ENCODE results near the gene TAOK3.
"Not testable (repeated sequence)": the region's sequence is repeated elsewhere in the genome, so short reads cannot be mapped to it uniquely, and the experiment has no call there.

TAOK3 gene

DNA sequence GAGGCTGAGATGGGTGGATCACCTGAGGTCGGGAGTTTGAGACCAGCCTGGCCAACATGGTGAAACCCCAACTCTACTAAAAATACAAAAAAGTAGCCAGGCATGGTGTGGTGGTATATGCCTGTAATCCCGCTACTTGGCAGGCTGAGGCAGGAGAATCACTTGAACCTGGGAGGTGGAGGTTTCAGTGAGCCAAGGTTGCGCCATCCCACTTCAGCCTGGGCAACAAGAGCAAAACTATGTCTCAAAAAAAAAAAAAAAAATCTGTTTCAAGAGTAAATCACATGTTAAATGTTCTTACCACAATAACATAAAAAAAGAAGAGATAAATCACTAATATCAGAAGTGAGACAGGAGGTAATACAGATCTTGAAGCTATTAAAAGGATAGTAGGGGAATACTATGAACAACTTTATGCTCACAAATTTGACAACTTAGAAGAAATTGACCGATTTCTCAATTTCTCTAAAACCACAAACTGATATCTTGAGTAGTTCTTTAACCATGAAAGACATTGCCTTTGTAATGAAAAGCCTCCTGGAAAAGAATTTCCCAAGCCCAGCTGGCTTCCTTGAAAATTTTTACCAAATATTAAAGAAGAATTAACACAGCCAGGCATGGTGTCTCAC, 37.7 kb downstream of the TAOK3 start:
- no peak for DNase-seq

DNA sequence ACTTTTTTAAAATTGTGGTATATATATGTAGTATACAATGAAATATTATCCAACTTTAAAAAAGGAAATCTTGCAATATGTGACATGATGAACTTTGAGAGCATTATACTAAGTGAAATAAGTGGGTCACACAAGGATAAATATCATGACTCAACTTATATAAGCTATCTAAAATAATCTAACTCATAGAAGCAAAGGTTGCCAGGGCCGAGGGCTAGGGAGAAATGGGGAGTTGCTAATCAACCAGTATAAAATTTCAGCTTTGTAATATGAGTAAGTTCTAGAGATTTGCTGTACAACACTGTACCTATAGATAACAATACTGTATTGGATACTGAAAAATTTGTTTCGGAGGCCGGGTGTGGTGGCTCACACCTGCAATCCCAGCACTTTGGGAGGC, 38.5 kb downstream of the TAOK3 start:
- DNase-seq: no peak

DNA sequence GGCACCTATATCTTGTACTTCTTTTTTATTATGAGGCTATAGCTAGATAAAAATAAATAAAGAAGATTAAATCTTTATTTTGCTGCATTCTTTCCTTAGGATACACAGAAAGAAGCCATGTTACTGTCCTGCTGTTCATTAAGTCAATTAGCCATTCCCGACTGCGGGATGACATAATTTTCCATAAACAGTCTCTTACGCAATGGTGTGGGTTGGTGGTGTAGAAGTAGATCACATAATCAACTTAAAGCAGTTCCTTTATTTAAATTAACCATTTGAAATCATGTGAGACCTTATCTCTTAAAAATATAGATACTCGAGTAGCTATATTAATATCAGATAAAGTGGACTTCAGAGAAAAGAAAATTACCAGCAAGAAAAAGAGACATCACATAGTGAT, 40.2 kb downstream of the TAOK3 start:
- no peak for DNase-seq

DNA sequence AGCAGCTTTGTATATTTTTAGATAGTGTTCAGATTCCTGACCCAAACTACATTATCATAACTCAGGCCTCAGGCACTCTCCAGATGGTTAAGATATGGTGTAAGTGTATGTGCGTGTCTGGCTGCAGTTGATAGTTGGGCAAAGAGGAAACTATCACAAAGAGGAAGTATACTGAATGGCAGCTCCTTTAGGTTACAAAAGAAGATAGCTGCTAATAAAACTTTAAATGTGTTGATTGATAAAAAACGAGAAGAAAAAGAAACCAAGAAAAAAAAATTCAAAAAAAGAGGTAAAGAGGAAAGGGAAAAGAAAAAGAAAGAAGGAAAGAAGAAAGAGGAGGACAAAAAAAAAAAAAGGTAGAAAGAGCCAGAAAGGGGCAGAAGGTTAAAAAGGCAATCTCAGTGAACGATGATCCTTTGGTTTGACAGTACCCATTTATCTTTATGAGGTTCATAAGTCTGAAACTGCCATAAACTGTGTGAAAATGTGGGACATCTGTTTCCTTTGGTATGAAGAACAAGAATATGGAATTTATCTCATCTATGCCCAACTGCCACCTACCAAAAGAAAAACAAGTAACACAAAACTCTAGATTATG, 42.2 kb downstream of the TAOK3 start:
- no peak for DNase-seq

DNA sequence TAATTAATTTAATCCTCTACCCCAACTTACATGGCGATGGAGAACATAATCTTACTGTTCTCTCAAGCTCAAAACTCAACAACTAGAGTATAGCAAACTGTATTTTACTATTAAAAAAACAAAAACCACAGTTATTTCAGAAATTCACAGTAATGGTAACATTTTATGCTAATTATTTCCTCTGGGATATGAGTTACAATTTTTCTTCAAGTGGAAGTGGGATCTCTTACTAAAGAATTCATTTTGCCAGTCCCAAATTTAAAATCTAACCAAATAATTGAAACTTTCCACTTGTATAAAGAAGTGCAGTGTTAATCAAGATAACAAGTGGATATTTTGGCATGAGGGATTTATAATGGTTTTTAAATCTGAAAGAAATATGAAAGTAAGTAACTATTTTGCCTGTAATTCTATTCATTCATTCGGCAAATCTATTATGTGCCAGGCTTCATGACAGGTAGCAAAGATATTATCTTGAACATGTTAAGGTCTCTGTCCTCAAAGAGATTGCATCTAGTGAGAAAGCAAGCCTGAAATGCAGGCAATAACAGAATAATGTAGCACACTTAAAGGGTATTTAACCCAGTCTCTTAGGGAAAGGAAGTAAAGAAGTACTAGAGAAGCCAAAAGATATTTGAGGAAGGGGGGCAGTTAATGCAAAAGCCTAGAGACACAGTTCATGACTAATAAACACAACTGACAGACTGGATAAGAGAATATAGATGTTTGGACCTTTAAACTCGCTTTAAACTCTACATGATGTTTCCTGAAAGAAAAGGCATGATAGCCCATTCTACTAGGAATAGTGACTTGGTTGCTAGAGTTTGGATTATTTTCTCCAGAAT, 44.0 kb downstream of the TAOK3 start:
- DNase-seq: no peak

DNA sequence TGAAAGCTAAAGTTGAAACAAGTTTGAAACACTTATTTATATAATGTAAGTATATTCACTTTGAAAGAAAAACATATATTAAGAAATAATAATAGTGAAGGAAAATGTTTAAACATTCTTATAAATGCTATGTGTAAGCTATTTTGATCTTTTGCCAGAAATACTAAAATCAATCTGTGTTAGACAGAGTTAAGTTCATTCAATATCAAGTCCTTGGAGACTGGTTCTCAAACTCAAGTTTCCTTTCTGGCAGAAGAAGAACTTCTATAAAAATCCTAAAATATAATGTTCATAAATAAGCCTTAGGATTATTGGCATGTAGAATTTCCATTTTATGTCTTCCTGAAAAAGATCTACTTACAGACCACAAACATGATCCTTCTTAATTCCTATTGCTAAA, 45.3 kb downstream of the TAOK3 start:
- no peak for DNase-seq

DNA sequence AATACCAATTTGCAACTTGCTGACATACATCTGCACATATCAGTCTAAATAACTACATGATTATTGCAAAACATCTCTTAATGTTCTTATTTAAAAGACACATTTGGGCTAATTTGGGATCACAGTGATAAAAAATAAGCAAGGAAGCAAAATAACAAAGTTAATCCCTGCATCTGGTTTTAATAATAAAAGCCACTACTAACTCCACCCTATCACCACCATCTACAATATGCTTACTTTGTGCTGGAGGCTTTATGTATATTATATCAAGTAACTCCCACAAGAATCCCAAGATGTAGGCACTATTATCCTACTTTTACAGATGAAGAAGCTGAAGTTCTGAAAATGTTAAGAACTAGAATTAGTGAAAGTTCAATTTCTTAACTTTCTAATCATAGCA, 45.7 kb downstream of the TAOK3 start:
- no peak for DNase-seq

DNA sequence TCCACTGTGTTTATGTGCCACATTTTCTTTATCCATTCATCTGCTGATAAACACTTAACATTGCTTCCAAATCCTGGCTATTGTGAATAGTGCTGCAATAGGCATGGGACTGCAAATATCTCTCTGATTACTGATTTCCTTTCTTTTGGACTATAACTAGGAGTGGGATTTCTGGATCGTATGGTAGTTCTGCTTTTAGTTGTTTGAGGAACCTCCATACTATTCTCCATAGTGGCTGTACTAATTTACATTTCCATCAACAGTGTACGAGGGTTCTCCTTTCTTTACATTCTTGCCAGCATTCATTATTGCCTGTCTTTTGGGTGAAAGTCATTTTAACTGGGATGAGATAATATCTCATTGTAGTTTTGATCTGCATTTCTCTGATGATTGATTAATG, 47.6 kb downstream of the TAOK3 start:
- no peak for DNase-seq

DNA sequence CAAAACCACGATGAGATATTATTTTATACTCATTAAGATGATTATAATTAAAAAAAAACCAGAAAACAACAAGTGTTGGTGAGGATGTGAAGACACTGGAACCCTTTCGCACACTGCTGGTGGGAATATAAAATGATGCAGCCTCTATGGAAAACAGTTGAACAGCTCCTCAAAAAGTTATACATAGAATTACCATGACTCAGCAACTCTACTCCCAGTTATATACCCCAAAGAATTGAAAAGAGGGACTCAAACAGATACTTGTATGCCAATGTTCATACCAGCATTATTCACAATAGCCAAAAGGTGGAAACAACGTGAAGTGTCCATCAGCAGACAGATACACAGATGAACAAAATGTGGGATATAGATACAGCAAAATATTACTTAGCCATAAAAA, 53.1 kb downstream of the TAOK3 start:
- DNase-seq: no peak

DNA sequence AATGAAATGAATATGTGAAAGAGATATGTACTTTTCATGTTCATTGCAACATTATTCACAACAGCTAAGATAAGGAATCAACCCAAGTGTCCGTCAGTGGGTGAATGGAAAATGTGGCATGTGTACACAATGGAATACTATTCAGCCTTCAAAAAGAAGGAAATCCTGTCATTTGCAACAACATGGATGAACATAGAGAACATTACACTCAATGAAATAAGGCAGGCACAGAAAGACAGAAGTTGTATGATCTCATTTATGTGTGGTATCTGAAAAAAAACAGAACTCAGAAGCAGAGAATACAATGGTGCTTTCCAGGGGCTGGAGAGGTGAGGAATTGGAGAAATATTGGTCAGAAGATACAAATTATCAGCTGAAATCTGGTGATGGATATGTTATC, 54.0 kb downstream of the TAOK3 start:
- DNase-seq: no peak

DNA sequence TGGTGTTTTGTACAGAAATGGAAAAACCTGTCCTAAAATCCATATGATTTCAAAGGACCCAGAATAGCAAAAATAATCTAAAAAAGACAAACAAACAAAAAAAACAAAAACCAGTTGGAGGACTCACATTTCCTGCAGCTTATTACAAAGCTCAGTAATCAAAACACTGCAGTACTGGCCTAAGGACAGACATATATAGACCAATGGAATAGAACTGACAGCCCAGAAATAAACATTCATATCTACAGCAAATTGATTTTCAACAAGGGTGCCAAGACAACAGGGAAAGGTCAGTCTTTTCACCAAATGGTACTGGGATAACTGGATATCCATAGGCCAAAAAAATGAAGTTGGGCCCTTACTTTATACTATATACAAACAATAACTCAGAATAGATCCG, 55.0 kb downstream of the TAOK3 start:
- DNase-seq: no peak

DNA sequence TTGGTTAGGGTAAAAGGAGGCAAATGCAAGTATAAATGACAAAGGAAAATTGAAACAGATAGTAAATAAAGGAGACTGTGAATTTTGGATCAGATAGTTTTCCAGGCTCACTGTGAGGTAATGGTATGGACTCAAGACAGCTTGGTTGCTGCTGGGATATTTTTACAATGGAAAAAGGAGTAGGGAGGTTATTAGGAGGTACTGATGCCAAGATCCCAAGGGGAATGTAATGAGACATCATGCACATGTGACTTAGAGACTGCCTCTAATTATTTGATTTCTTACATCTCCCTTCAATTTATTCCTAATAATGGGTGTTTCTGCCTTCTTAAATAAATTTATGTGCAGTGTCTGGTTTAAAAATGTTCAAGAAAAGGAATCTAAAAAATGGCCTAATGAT, 56.9 kb downstream of the TAOK3 start:
- DNase-seq: no peak

DNA sequence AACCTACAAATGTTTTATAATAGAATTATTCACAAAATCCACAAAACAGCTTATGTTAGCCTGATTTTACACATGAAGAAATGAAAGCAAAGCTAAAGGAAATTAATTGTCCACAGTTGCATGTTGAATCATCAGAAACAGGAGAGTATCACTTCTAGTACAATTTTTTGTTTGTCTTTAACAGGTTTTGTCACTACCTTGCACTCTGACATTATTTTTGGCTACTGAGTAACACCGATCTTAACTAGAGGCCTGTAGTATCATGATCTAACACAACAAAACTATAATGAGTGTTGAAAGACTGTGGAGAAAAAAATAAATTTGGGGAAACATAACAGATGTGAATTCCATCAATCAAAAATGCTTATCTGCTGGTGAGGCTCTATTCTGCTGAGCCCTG, 60.1 kb downstream of the TAOK3 start:
- no peak for DNase-seq

DNA sequence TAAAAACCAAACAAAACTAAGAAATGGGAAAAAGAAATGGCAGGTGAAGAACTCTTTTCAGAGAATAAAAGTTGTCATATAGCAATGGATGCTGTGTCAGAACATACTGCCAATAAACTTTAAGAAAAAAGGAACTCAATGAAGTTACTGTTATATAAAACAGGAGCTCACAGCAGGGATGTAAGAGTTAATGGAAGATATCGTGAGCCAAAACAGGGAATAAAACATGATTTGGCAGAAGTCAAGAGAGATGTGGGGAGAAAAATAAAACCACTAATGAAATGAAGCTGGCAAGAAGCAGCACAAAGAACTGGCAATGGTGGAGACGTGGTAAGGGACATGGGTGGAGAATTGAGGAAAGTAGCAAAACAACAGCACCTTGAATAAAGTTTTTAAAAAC, 61.0 kb downstream of the TAOK3 start:
- DNase-seq: no peak

DNA sequence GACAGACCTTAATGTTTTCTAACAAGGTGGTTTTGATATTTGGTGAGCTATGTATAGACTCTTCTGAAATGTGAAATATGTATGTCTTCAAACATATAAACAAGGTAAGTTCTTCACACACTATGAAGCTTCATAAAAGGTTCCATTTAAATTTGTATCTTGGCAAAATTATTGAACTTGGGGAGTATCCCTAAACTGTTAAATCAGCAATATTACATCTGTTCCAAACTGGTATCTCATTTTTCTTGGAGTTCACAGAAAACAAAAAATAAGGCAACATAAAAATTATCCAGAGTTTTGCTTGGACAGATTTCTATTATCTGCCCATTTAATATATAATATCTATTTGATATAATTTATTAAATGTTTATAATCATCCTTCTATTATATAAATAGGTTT, 62.4 kb downstream of the TAOK3 start:
- DNase-seq: no peak

DNA sequence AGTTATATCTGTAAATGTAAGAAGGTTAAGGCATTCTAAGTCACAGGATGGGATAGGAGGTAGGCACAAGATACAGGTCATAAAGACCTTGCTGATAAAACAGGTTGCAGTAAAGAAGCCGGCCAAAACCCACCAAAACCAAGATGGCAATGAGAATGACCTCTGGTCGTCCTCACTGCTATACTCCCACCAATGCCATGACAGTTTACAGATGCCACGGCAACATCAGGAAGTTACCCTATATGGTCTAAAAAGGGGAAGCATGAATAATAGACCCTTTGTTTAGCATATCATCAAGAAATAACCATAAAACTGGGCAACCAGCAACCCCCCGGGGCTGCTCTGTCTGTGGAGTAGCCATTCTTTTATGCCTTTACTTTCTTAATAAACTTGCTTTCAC, 64.7 kb downstream of the TAOK3 start:
- DNase-seq: not testable (repeated sequence)

DNA sequence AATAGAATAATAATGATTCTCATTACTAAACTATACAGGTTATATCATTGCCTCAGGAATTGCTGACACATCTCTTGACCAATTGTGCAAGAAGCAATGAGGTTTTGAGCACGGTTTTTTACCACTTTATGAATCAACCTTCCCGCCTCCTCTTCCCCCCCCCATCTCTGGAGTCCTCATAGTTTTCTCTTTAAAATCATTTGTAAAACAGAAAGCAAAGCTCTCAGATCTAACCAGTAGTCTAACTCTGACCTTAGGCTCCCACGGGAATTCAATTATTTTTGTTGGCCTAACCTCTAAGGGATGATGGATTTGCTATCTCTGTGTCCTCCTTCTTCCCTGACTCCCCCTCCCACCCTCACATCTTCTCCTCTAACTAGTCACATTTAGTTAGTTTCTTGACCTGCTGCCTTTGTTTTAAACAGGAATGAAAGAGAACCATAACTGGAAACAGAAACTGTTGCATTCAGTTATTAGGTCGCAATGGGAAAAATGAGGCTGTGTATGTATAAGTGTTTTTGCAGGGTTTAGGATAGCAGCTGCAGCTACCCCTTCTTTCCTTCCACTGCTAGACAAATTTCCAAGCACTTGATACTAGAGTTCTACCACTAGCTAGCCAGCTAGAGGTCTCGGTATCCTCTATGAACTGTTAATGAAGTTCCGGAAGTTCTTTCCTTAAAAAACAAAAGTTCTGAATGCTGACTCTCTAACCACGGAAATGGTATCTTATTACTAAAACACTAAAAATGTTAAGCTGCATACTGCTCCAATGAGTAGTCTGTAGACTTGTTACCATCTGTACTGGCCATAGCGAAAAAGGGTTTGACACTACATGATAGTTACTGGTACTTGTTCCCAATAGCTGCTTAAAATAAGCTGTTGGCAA, 65.4 kb downstream of the TAOK3 start:
- DNase-seq: peak; percentile 49

DNA sequence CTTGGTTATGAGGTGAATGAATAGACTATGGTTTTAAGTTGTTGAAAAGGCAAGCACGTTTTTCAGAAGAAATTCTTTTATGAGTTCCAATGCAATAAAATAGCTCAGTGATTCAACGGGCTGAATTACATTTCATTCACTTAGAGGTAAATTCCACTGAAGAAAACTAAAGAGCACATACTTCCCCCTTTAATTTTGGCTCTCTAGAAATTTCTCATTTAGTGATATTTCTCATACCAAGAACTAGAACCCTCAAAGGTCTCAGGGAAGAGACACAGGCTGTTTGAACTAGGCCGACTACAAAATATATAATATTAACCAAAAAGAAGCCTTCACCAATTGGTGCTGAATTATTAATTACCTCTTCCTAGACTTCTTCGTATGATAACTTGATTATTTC, 68.6 kb downstream of the TAOK3 start:
- DNase-seq: no peak

DNA sequence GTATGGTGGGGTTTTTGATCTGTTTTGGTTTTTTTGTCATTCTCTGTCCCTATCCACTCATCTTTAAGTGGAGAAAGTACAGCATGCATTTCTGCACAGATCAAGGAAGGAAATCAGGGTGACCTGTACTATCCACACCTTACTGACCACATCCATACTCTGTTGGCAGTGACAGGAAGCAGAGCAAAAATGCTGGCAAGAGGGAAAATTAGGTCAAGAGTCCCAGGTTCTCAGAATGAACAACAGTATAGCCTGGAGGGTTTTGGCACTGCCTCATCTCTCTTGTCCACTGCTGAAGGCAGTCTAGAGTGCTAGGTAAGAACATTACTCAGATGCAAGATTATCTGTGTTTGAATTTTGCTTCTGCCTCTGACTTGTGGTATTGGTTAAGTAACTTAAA, 70.7 kb downstream of the TAOK3 start:
- no peak for DNase-seq

DNA sequence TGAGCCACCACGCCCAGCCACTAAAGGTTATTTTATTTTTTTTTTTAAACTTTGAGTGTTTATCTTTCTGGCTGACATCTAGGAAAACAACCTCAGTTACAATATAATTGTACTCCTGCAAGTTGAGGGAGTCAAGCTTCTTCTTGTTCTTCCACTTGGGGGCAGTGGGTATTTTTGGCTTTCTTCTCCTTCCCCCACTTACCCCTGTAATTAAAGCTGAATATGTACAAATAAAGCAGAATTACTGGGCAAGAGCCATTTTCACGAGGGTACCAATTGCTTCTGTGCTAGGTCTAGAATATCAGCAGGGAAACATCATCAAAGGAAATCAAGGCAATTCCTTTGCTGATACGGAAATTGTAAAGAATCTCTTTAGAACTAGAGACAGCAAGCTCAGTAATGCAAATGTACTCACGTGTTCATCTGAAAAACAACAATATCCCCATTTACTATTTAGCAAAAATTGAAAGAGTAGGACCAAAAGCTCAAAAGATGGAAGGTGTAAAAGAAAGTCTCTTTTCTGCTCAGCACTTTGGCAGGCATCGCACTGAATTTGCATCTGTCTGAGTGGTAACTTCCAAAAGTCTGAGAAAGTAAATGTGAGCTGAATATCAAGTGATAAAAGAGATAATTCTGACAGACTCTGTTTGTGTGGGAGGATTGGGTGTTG, 72.8 kb downstream of the TAOK3 start:
- no peak for DNase-seq

DNA sequence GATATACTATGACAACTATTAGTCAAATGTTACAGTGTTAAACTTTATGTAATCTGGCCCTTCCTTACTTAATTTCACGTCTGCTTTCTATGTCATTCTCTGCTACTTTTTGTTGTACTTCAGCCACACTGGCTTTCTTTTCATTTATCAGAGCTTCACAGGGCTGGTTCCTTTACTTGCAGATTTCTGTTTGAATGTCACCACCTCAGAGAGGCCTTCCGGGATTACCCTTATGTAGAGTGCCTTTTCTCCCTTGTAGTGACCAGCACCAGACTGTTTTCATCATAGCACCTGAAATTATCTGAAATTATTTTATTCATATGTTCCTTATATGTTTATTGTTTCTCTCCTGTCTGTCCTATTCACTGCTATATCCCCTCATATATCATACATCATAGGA, 75.4 kb downstream of the TAOK3 start:
- no peak for DNase-seq

DNA sequence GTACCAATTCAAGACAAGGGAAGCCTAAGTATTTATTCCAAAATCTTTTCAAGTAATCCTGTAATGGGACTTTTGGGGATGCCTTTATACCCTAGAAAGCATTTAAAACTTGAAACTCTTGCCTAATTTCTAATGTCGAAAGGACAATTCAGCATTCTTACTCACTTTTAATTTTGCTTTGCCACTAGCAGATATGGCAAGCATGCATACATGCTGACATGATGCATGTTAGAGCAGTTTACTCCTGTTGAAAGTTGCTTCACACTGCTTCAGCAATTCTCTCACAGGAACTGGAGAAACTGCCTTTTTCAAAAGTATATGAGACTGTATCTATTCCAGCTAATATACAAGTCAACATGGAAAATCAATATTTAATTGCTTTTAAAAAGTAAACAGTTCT, 79.9 kb downstream of the TAOK3 start:
- DNase-seq: no peak

DNA sequence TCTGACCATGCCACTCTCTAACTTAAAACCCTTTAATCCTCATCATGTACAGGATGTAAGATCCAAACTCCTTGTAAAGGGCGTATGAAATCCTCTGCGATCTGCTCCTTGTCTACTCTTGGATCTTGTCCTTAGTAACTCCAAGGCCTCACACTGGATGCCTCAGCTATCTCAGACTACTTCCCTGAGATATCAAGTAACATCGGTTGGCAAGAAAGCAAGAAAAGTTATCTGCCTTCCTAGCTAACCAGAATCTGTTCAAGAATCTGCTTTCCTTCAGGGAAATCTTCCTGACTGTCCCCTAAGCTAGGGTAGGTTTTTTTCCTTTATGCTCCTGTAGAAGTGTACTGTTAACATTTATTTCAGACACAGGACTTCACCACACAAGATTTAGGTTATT, 82.6 kb downstream of the TAOK3 start:
- no peak for DNase-seq
